A549 (cell line): ENCODE results near the gene AGXT. TPM values are rescaled to one million over a fixed set of nuclear protein-coding genes. Genes with fewer than 3 reads are reported as not detected.

Experiments
- ATAC-seq, 2 experiments: fragments of 200-7000 bp in 1 of 2; fragments of >200 bp in 1 of 2; cut with Nextera tagmentation in 1 of 2; cut with Tn5 transposase in 1 of 2; 3 replicates each; pipeline versions ENCODE4 v1.8.0 to v1.9.1; 2018 to 2020; ENCODE audit warnings: mild to moderate bottlenecking in 1 of 2, moderate library complexity in 1 of 2
- CTCF ChIA-PET: fragments of 300-600 bp; sonication (Branson Sonifier 250); formaldehyde crosslinking; extraction: SDS; loops from one replicate; lab custom pipeline; 2021; ENCODE audit warnings: antibody characterized with exemption, inconsistent platforms; lab: Yijun Ruan, JAX
- POLR2A ChIA-PET: fragments of 350-600 bp; formaldehyde crosslinking; extraction: SDS; loops from one replicate; lab custom pipeline; 2021; ENCODE audit warnings: antibody characterized with exemption, inconsistent platforms; lab: Yijun Ruan, JAX
- DNase-seq, 2 experiments: peaks; one replicate each; pipeline versions ENCODE4 v3.0.0 to v3.0.0-alpha.2; 2011 to 2016; ENCODE audit warnings: low read depth in 1 of 2, low spot score in 1 of 2
- FAIRE-seq: peaks from 2 replicates; lab custom pipeline; 2011; peaks lifted over from hg19 to GRCh38; lab: Jason Lieb, UNC
- H3K27ac ChIP-seq, 2 experiments: fragments of >200 bp; sonication (Bioruptor Twin); formaldehyde crosslinking; 3 replicates each; pipeline ENCODE4 v1.5.1; 2016 to 2017
- H3K4me1 ChIP-seq: fragments of >200 bp; sonication (Bioruptor Twin); formaldehyde crosslinking; 3 replicates; pipeline ENCODE4 v1.6.1; 2016
- H3K4me2 ChIP-seq: fragments of >200 bp; sonication (Bioruptor Twin); formaldehyde crosslinking; 3 replicates; pipeline ENCODE4 v1.6.1; 2016
- H3K4me3 ChIP-seq: fragments of >200 bp; sonication (Bioruptor Twin); formaldehyde crosslinking; 3 replicates; pipeline ENCODE4 v1.5.1; 2016
- H3K9me3 ChIP-seq: fragments of >200 bp; sonication (Bioruptor Twin); formaldehyde crosslinking; 3 replicates; pipeline ENCODE4 v1.6.1; 2016
- BHLHE40 ChIP-seq: IDR thresholded peaks from 2 replicates; pipeline ENCODE4 v1.6.1; 2012; ENCODE audit warnings: low read depth, low read length, inconsistent platforms
- CBX2 ChIP-seq: fragments of 200-600 bp; sonication (generic); IDR thresholded peaks from 2 replicates; pipeline ENCODE4 v1.6.1; 2016; ENCODE audit warnings: low read depth, mild to moderate bottlenecking, borderline replicate concordance
- CBX8 ChIP-seq: fragments of 200-600 bp; sonication (generic); IDR thresholded peaks from 2 replicates; pipeline ENCODE4 v1.6.1; 2016
- CEBPB ChIP-seq, 2 experiments: fragments of >200 bp in 1 of 2; sonication (Bioruptor Twin) in 1 of 2; formaldehyde crosslinking in 1 of 2; IDR thresholded peaks; 2 replicates each; pipeline ENCODE4 v1.6.1; 2012 to 2016
- CHD4 ChIP-seq: fragments of 200-600 bp; sonication (generic); IDR thresholded peaks from 2 replicates; pipeline ENCODE4 v1.6.1; 2016; ENCODE audit warnings: antibody characterized with exemption, mild to moderate bottlenecking, borderline replicate concordance
- EHMT2 ChIP-seq: fragments of 200-600 bp; sonication (generic); IDR thresholded peaks from 2 replicates; pipeline ENCODE4 v1.6.1; 2016; ENCODE audit warnings: antibody characterized with exemption, low read depth, mild to moderate bottlenecking, moderate library complexity
- ELK1 ChIP-seq: fragments of 150-350 bp; IDR thresholded peaks from 2 replicates; pipeline ENCODE4 v1.6.1; 2014; ENCODE audit warnings: low read depth, mild to moderate bottlenecking, low read length
- EP300 ChIP-seq, 2 experiments: fragments of >200 bp; sonication (Bioruptor Twin); formaldehyde crosslinking; IDR thresholded peaks; 2 replicates in 1 of 2; 3 replicates in 1 of 2; pipeline ENCODE4 v1.6.1; 2016 to 2017
- FOSB ChIP-seq: fragments of 250-450 bp; sonication (Bioruptor Pico); IDR thresholded peaks from 2 replicates; pipeline ENCODE4 v1.5.0; 2020; ENCODE audit warnings: mild to moderate bottlenecking, moderate library complexity
- GATA3 ChIP-seq: IDR thresholded peaks from 2 replicates; pipeline ENCODE4 v1.6.1; 2012; ENCODE audit warnings: borderline replicate concordance
- HES2 ChIP-seq: fragments of >200 bp; sonication (Bioruptor Twin); formaldehyde crosslinking; IDR thresholded peaks from 2 replicates; pipeline ENCODE4 v1.6.1; 2016
- HMGXB4 ChIP-seq: fragments of 250-450 bp; sonication (Bioruptor Pico); IDR thresholded peaks from 2 replicates; pipeline ENCODE4 v1.5.0; 2021; ENCODE audit warnings: mild to moderate bottlenecking, moderate library complexity, borderline replicate concordance
- HOXA7 ChIP-seq: fragments of 250-450 bp; sonication (Bioruptor Pico); IDR thresholded peaks from 2 replicates; pipeline ENCODE4 v1.5.0; 2020; ENCODE audit warnings: mild to moderate bottlenecking, moderate library complexity
- KDM5A ChIP-seq: fragments of 200-600 bp; sonication (generic); IDR thresholded peaks from 2 replicates; pipeline ENCODE4 v1.6.1; 2016; ENCODE audit warnings: antibody characterized with exemption, mild to moderate bottlenecking
- MAZ ChIP-seq: fragments of 150-350 bp; IDR thresholded peaks from 2 replicates; pipeline ENCODE4 v1.6.1; 2014; ENCODE audit warnings: antibody characterized with exemption, low read depth, low read length, borderline replicate concordance
- NFE2L2 ChIP-seq: fragments of 150-350 bp; conservative IDR thresholded peaks from 2 replicates; pipeline ENCODE4 v1.6.1; 2014; ENCODE audit warnings: low read length
- POLR2A ChIP-seq: IDR thresholded peaks from 2 replicates; pipeline ENCODE4 v1.6.1; 2012; ENCODE audit warnings: mild to moderate bottlenecking, low read length
- POLR2AphosphoS2 ChIP-seq: conservative IDR thresholded peaks from 2 replicates; pipeline ENCODE4 v1.6.1; 2012; ENCODE audit warnings: low read length, improper control_type of control experiment, inconsistent platforms
- SREBF2 ChIP-seq: fragments of 450-650 bp; IDR thresholded peaks from 2 replicates; pipeline ENCODE4 v1.6.1; 2014; ENCODE audit warnings: mild to moderate bottlenecking, moderate library complexity
- ZFP36 ChIP-seq: fragments of 450-650 bp; IDR thresholded peaks from 2 replicates; pipeline ENCODE4 v1.6.1; 2014; ENCODE audit warnings: borderline replicate concordance; ENCODE audit not compliant: partially characterized antibody
- ZNF302 ChIP-seq: fragments of 250-450 bp; sonication (Bioruptor Pico); IDR thresholded peaks from 2 replicates; pipeline ENCODE4 v1.9.0; 2021; ENCODE audit warnings: inconsistent platforms, mild to moderate bottlenecking, moderate library complexity
- ZSCAN20 ChIP-seq: fragments of 250-450 bp; sonication (Bioruptor Pico); IDR thresholded peaks from 2 replicates; pipeline ENCODE4 v1.8.0; 2022; ENCODE audit warnings: mild to moderate bottlenecking, moderate library complexity
- WGBS: methylation state at CpG from one replicate; pipeline ENCODE4 v1.1.6; 2017; ENCODE audit errors: missing lambda C conversion rate; 5-methylcytosine and 5-hydroxymethylcytosine counted together
- polyA plus RNA-seq, 4 experiments: library from polyadenylated mRNA; depleted of rRNA in 3 of 4; stranded (reverse); fragments of >200 nt; fragmentation: RNase III in 1 of 4; extraction: RNeasy Plus Mini Kit Qiagen cat#74134 plus additional on column Dnase treatment in 1 of 4; gene quantifications; 2 replicates in 3 of 4; 3 replicates in 1 of 4; pipeline ENCODE4 v1.2.3, GENCODE V29; 2011 to 2017
- TF ChIP-seq, protein P1 (sequence below): IDR thresholded peaks from 2 replicates; pipeline ENCODE4 v1.6.1; 2012
- TF ChIP-seq, protein P2 (sequence below): fragments of >200 bp; sonication (Bioruptor Twin); formaldehyde crosslinking; IDR thresholded peaks from 3 replicates; pipeline ENCODE4 v1.6.1; 2016

AGXT gene
- polyA plus RNA-seq, 2 of the 4 experiments (the other 2 are of a cell fraction) = not detected

- peaks cover 14% of the 10 kb centered on the region; the same call in 1 of the 3 replicates for H3K4me1 ChIP-seq
- no peak overlapping the region for H3K4me3 ChIP-seq
- TF ChIP-seq CBX2 = no peak
- no peak for TF ChIP-seq GATA3
- TF ChIP-seq CHD4 = no peak
- TF ChIP-seq, protein P1, sequence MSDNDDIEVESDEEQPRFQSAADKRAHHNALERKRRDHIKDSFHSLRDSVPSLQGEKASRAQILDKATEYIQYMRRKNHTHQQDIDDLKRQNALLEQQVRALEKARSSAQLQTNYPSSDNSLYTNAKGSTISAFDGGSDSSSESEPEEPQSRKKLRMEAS = no peak
- no peak for TF ChIP-seq NFE2L2
- no peak for TF ChIP-seq HMGXB4
- TF ChIP-seq CEBPB (IDR thresholded peaks at IDR 0.05) = no peak
- no peak for TF ChIP-seq HOXA7
- TF ChIP-seq EP300 (IDR thresholded peaks at IDR 0.05) = no peak
- no peak for TF ChIP-seq ELK1
- TF ChIP-seq CBX8 = no peak
- TF ChIP-seq POLR2AphosphoS2 = no peak
- no peak for TF ChIP-seq FOSB (CRISPR knock-in tag)
- no peak for TF ChIP-seq ZFP36
- TF ChIP-seq, all 56 proteins: peak for 0
- ChIA-PET CTCF (interaction anchor here (0.8 to 0.9 kb wide), 2 partner anchors 17 to 24 kb away, joined by 3 to 4 read pairs; no protein-coding TSS in a partner anchor), POLR2A (no interaction called here)
- no peak for DNase-seq
- no peak for FAIRE-seq
- Histone ChIP-seq H3K4me2 (no peak overlapping the region), H3K27ac (no peak overlapping the region), H3K9me3 (no peaks in the 10 kb centered on the region)
- WGBS = 60% methylated on average over 6 of the region's 6 CpGs
- ATAC-seq = no peak
Measured at GRCh38 chr2:240834377-240834975, 34.1 kb upstream of the AGXT start.

GRCh38 chr2:240835528-240835927, 33.1 kb upstream of the AGXT start:
- H3K9me3 ChIP-seq = no peaks in the 10 kb centered on the region
- no peak overlapping the region for H3K4me2 ChIP-seq
- H3K4me3 ChIP-seq = no peak overlapping the region
- DNase-seq = no peak
- ChIA-PET CTCF (interaction anchor here (0.6 kb wide), 1 partner anchor 91 kb away, joined by 3 read pairs; no protein-coding TSS in a partner anchor), POLR2A (no interaction called here)
- peaks cover 14% of the 10 kb centered on the region; the same call in 1 of the 3 replicates for H3K4me1 ChIP-seq
- H3K27ac ChIP-seq = no peak overlapping the region
- FAIRE-seq = no peak
- ATAC-seq = no peak
- TF ChIP-seq, protein P1 = no peak
- no peak for TF ChIP-seq HMGXB4
- TF ChIP-seq HES2 = no peak
- no peak for TF ChIP-seq EHMT2
- no peak for TF ChIP-seq KDM5A
- no peak for TF ChIP-seq CBX2
- no peak for TF ChIP-seq ZFP36
- TF ChIP-seq BHLHE40 = no peak
- TF ChIP-seq GATA3 = no peak
- no peak for TF ChIP-seq ZSCAN20 (CRISPR knock-in tag)
- no peak for TF ChIP-seq SREBF2
- TF ChIP-seq, protein P2, sequence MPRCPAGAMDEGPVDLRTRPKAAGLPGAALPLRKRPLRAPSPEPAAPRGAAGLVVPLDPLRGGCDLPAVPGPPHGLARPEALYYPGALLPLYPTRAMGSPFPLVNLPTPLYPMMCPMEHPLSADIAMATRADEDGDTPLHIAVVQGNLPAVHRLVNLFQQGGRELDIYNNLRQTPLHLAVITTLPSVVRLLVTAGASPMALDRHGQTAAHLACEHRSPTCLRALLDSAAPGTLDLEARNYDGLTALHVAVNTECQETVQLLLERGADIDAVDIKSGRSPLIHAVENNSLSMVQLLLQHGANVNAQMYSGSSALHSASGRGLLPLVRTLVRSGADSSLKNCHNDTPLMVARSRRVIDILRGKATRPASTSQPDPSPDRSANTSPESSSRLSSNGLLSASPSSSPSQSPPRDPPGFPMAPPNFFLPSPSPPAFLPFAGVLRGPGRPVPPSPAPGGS = no peak
- no peak for TF ChIP-seq POLR2A
- no peak for TF ChIP-seq ZNF302 (CRISPR knock-in tag)
- TF ChIP-seq MAZ = no peak
- WGBS = 71% methylated on average over 9 of the region's 9 CpGs
